Activated CD8-positive, alpha-beta T cell treated with anti-CD3 and anti-CD28 coated beads for 36 hours (primary cell): ENCODE measurements around the gene ITCH. TPM values are rescaled to one million over a fixed set of nuclear protein-coding genes. Genes with fewer than 3 reads are reported as not detected.
"Not testable (repeated sequence)": the region's sequence is repeated elsewhere in the genome, so short reads cannot be mapped to it uniquely, and the experiment has no call there.

Experiments
- ATAC-seq: fragments of 200-7000 bp; cut with Tn5 transposase; one replicate; pipeline ENCODE4 v1.10.0; 2021; ENCODE audit warnings: mild to moderate bottlenecking, moderate library complexity
- CTCF ChIA-PET: fragments of 350-600 bp; sonication (Branson Sonifier 250); formaldehyde crosslinking; loops from one replicate; lab custom pipeline; 2021; ENCODE audit warnings: antibody characterized with exemption; lab: Charles Lee
- POLR2A ChIA-PET: fragments of 350-600 bp; sonication (Branson Sonifier 250); formaldehyde crosslinking; loops from one replicate; lab custom pipeline; 2021; ENCODE audit warnings: antibody characterized with exemption; lab: Charles Lee
- DNase-seq: peaks from one replicate; pipeline ENCODE4 v3.0.0-alpha.2; 2020
- H3K27ac Mint-ChIP-seq: one replicate; pipeline ENCODE4 v1.8.0; 2021; ENCODE audit warnings: mild to moderate bottlenecking, mixed read lengths
- H3K27me3 Mint-ChIP-seq: one replicate; pipeline ENCODE4 v1.8.0; 2021; ENCODE audit warnings: mixed read lengths
- H3K36me3 Mint-ChIP-seq: one replicate; pipeline ENCODE4 v1.8.0; 2021; ENCODE audit warnings: low read depth, mixed read lengths
- H3K4me1 Mint-ChIP-seq: one replicate; pipeline ENCODE4 v1.8.0; 2021; ENCODE audit warnings: low read depth, mixed read lengths
- H3K4me3 Mint-ChIP-seq: one replicate; pipeline ENCODE4 v1.8.0; 2021; ENCODE audit warnings: mild to moderate bottlenecking, moderate library complexity, mixed read lengths
- H3K9me3 Mint-ChIP-seq: one replicate; pipeline ENCODE4 v1.8.0; 2021; ENCODE audit warnings: mixed read lengths
- intact Hi-C: fragments of 100-400 bp; cut with micrococcal nuclease; formaldehyde crosslinking; loops from one replicate; pipeline ENCODE4 v1.10.0; 2022
- total RNA-seq, 2 experiments: library from RNA; stranded (reverse); gene quantifications; one replicate each; pipeline ENCODE4 v1.2.3, GENCODE V29; 2021
- TF ChIP-seq, protein P1 (sequence below): fragments of 200-600 bp; IDR thresholded peaks from one replicate; pipeline ENCODE4 v1.8.0; 2022; ENCODE audit warnings: antibody characterized with exemption, mild to moderate bottlenecking

The ITCH gene
- total RNA-seq, 2 experiments from 2014 or later: 46.0 to 51.8 TPM

DNA sequence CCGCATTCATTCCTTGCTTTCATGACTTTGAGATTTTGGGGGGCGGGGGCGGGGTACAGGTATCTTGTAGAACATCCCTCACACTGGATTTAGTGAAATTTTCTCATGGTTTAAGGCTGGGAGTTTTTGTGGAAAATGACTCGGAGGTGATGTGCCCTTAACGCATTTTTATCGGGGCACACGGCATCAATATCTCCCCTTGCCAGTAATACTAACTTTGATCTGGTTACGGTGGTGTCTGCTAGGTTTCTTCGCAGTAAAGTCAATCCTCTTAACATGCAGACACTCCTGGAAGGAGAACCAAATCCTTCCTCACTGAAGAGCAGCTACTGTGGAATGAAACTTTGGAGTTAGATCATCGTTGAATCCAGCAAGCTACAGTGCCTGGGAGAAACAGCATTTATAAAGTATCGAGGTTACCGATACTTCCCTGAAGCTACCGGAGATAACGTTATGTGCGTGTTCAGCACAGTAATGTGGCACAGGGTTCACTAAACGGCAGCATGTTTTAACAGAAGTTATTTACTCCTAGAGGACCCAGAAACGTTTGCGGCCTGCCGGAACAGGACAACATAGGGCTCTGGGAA, 151.9 kb downstream of the ITCH start:
- CTCF ChIA-PET: interaction anchor here (0.9 to 6.2 kb wide), 4 partner anchors 24 to 214 kb away, joined by 3 to 114 read pairs (median 8); no protein-coding TSS in a partner anchor
- intact Hi-C loops: loop anchor here (5.0 kb wide), 1 partner anchor 213 kb away; the partner anchor contains the start of gene AHCY
- H3K4me1 Mint-ChIP-seq: peaks cover 35% of the 10 kb centered on the region
- ATAC-seq (no peak), DNase-seq (no peak)
- H3K27ac Mint-ChIP-seq: peak overlapping the region; percentile 96
- no peaks in the 10 kb centered on the region for H3K27me3 Mint-ChIP-seq
- no peaks in the 10 kb centered on the region for H3K9me3 Mint-ChIP-seq
- H3K36me3 Mint-ChIP-seq: peaks cover 6% of the 10 kb centered on the region
- TF ChIP-seq, protein P1, sequence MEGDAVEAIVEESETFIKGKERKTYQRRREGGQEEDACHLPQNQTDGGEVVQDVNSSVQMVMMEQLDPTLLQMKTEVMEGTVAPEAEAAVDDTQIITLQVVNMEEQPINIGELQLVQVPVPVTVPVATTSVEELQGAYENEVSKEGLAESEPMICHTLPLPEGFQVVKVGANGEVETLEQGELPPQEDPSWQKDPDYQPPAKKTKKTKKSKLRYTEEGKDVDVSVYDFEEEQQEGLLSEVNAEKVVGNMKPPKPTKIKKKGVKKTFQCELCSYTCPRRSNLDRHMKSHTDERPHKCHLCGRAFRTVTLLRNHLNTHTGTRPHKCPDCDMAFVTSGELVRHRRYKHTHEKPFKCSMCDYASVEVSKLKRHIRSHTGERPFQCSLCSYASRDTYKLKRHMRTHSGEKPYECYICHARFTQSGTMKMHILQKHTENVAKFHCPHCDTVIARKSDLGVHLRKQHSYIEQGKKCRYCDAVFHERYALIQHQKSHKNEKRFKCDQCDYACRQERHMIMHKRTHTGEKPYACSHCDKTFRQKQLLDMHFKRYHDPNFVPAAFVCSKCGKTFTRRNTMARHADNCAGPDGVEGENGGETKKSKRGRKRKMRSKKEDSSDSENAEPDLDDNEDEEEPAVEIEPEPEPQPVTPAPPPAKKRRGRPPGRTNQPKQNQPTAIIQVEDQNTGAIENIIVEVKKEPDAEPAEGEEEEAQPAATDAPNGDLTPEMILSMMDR: no peak
- POLR2A ChIA-PET: interaction anchor here (0.6 to 1.9 kb wide), 6 partner anchors 12 to 213 kb away, joined by 3 to 5 read pairs (median 3); no protein-coding TSS in a partner anchor
- peak overlapping the region; percentile 98 for H3K4me3 Mint-ChIP-seq

DNA sequence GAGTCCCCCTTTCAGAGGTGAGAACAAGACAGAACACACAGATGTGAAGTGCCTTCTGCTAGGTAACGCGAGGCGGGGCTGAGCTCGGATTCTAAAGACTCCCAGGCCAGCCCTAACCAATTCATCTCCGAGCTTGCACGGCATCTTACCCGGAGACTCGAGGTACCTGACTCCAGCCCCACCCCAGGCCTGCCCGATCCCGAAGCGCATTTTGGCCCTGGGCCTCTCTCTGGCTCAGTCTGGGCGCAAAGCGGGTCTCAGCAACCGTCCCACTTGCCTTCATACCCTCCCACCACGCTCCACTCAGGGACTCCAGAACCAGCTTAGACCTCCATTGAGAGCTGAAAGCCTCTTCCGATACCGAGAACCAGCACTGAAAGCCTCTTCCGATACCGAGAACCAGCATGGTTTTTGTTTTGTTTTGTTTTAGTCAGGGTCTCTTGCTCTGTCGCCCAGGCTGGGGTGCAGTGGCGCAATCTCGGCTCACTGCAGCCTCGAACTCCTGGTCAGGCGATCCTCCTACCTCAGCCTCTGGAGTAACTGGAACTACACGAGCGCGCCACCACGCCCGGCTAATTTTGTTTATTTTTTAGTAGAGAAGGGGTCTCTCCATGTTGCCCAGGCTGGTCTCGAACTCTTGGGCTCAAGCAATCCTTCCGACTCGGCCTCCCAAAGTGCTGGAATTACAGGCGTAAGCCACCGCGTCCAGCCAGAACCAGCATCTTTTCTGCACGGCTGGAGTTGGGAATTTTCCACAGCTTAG, 152.6 kb downstream of the ITCH start:
- DNase-seq: peak; percentile 88
- TF ChIP-seq, protein P1: no peak
- Mint-ChIP-seq H3K4me1 (peaks cover 40% of the 10 kb centered on the region), H3K36me3 (peaks cover 6% of the 10 kb centered on the region), H3K4me3 (peak overlapping the region; percentile 98), H3K27ac (peak overlapping the region; percentile 96), H3K27me3 (no peaks in the 10 kb centered on the region), H3K9me3 (no peaks in the 10 kb centered on the region)
- CTCF ChIA-PET: interaction anchor here (0.9 to 6.2 kb wide), 9 partner anchors 15 to 254 kb away, joined by 3 to 114 read pairs (median 8); no protein-coding TSS in a partner anchor
- intact Hi-C loops: loop anchor here (5.0 kb wide), 1 partner anchor 213 kb away; the partner anchor contains the start of gene AHCY
- peak; percentile 80 for ATAC-seq
- POLR2A ChIA-PET: interaction anchor here (1.0 to 3.0 kb wide), 15 partner anchors 10 to 308 kb away, joined by 3 to 14 read pairs (median 4); partner anchors contain the start of genes AHCY, ITCH and TP53INP2

DNA sequence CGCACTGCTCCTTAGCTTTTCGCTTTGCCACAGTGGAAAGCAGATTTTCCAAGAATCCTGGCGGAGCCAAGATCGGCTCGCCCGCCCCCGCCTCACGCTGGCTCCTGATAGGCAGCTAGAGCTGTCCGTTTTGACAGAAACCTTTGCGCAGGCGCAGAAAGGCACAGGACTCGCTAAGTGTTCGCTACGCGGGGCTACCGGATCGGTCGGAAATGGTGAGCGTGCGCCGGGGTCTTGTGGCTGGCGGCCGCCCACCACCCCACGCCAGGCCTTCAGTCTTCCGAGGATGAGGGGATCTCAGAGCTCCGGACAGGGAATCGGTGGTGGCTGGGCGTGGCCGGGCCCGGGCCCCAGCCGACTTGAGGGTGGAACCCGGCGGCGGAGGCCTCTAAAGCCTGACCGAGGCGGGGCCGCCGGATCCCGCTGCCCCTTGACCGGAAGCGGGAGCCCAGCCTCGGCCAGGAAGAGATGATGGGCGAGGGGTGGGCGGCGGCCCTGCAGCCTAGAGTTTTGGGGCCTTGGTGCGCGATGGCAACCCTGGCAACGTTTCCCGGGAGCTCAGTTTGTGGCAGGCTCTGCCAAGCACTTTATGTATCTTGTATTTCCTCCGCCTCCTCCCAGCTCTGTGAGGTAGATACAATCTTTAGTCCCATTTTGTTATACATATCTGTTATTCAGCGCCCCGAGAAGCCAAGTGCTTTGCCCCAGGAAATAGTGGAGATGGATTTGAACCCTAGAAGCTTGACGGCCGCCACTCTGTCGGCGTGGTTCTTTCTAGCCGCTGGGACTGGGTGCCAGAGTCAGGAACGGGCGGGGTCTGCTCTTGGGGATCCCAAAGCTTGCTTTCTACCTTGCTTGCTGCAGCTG, 153.4 kb downstream of the ITCH start, which contains the start of gene DYNLRB1:
Gene DYNLRB1, plus strand, starts transcription at position 176 of the 867 bp plus-strand sequence. Its CDS starts 37 bp downstream, at position 213.
- Mint-ChIP-seq H3K4me1 (peaks cover 48% of the 10 kb centered on the region), H3K36me3 (peaks cover 6% of the 10 kb centered on the region), H3K4me3 (peak within 1 kb of the TSS; percentile 98), H3K27ac (peak within 1 kb of the TSS; percentile 96), H3K27me3 (no peaks in the 10 kb centered on the region), H3K9me3 (no peaks in the 10 kb centered on the region)
- CTCF ChIA-PET: interaction anchor here (0.9 to 6.2 kb wide), 12 partner anchors 14 to 253 kb away, joined by 3 to 114 read pairs (median 6); no protein-coding TSS in a partner anchor
- DNase-seq: peak; percentile 98
- intact Hi-C loops: loop anchor here (5.0 kb wide), 1 partner anchor 214 kb away; the partner anchor contains the start of gene AHCY
- TF ChIP-seq, protein P1: no peak
- peak; percentile 82 for ATAC-seq
- POLR2A ChIA-PET: interaction anchor here (0.6 to 3.0 kb wide), 18 partner anchors 10 to 356 kb away, joined by 3 to 14 read pairs (median 4); partner anchors contain the start of genes AHCY, GGT7, ITCH and TP53INP2

DNA sequence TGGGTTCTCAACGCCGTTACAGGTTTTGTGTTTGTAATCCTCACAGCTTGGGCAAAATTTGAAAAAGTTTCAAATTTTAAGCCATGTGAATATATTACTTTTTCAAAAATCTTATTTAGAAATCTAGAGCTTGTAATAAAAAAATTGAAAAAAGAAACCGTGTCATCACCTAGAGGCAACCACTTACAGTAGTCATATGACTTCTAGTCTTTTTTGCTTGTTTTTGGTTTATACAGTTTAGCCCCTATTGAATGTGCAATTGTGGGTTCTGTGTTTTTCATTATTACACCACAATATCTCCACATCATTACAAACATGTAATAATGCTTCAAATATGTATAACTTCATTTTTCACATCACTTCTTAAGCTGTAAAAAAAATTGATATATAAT, 154.0 kb downstream of the ITCH start:
- POLR2A ChIA-PET: interaction anchor here (0.6 to 3.0 kb wide), 14 partner anchors 9 to 355 kb away, joined by 3 to 14 read pairs (median 4); partner anchors contain the start of genes AHCY and GGT7
- intact Hi-C loops: loop anchor here (5.0 kb wide), 1 partner anchor 215 kb away; the partner anchor contains the start of gene AHCY
- TF ChIP-seq, protein P1: no peak
- Mint-ChIP-seq H3K4me1 (peaks cover 52% of the 10 kb centered on the region), H3K4me3 (peak overlapping the region; percentile 98), H3K36me3 (peaks cover 6% of the 10 kb centered on the region), H3K9me3 (no peaks in the 10 kb centered on the region), H3K27me3 (no peaks in the 10 kb centered on the region), H3K27ac (peak overlapping the region; percentile 96)
- DNase-seq (no peak), ATAC-seq (no peak)
- CTCF ChIA-PET: interaction anchor here (0.9 to 6.2 kb wide), 10 partner anchors 13 to 252 kb away, joined by 3 to 114 read pairs (median 8); no protein-coding TSS in a partner anchor

DNA sequence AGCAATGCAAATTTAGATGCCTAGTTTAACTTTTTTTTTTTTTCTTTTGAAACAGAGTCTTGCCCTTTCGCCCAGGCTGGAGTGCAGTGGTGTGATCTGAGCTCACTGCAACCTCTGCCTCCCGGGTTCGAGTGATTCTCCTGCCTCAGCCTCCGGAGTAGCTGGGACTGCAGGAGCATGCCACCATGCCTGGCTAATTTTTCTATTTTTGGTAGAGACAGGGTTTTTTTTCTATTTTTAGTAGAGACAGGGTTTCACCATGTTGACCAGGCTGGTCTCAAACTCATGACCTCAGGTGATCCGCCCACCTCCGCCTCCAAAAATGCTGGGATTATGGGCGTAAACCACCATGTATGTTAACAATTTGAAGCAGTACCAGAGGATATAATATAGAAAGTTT, 155.8 kb downstream of the ITCH start:
- ATAC-seq, DNase-seq, H3K36me3 Mint-ChIP-seq, H3K27me3 Mint-ChIP-seq, H3K4me3 Mint-ChIP-seq, POLR2A ChIA-PET, H3K9me3 Mint-ChIP-seq, H3K27ac Mint-ChIP-seq: not testable (repeated sequence)
- CTCF ChIA-PET: interaction anchor here (6.2 kb wide), 1 partner anchor 206 kb away, joined by 114 read pairs; no protein-coding TSS in a partner anchor
- peaks cover 52% of the 10 kb centered on the region for H3K4me1 Mint-ChIP-seq
- intact Hi-C loops: loop anchor here (5.0 kb wide), 1 partner anchor 217 kb away; the partner anchor contains the start of gene AHCY

DNA sequence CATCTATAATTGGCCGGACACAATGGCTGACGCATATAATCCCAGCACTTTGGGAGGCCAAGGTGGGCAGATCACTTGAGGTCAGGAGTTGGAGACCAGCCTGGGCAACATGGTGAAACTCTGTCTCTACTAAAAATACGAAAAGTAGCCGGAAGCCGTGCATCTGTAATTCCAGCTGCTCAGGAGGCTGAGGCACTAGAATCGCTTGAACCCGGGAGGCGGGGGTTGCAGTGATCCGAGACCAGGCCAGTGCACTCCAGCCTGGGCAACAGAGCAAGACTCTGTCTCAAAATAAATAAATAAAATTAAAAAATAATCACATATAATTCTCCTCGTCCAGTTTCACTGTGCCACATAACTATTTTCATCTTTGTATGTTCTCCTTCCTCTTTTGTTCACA, 156.8 kb downstream of the ITCH start:
- H3K36me3 Mint-ChIP-seq, H3K4me3 Mint-ChIP-seq: not testable (repeated sequence)

More for the DNA sequence above, 156.8 kb downstream of the ITCH start:
- POLR2A ChIA-PET, H3K9me3 Mint-ChIP-seq, H3K27me3 Mint-ChIP-seq, H3K27ac Mint-ChIP-seq, ATAC-seq, DNase-seq: not testable (repeated sequence)
- CTCF ChIA-PET: interaction anchor here (7.5 kb wide), 1 partner anchor 205 kb away, joined by 100 read pairs; no protein-coding TSS in a partner anchor
- peaks cover 50% of the 10 kb centered on the region for H3K4me1 Mint-ChIP-seq
- intact Hi-C loops: loop anchor here (5.0 kb wide), 1 partner anchor 218 kb away; the partner anchor contains the start of gene AHCY
